Ascending aorta (tissue), 2 donors: ENCODE results near the gene ARPC2. TPM values are rescaled to one million over a fixed set of nuclear protein-coding genes. Genes with fewer than 3 reads are reported as not detected.

ENCODE experiments used
- DNase-seq, 2 donors: peaks; one replicate each; pipeline ENCODE4 v3.0.0-alpha.2; 2019; ENCODE audit warnings: low spot score in 2 of 2
- H3K27ac ChIP-seq, 2 donors: fragments of 200-600 bp; sonication (generic); one replicate each; pipeline ENCODE4 v1.5.1; 2016 to 2017; ENCODE audit warnings: mild to moderate bottlenecking in 1 of 2
- H3K27me3 ChIP-seq: fragments of 200-600 bp; sonication (generic); one replicate; pipeline ENCODE4 v1.5.1; 2017
- H3K36me3 ChIP-seq, 2 donors: fragments of 200-600 bp; sonication (generic); one replicate each; pipeline ENCODE4 v1.5.1; 2016
- H3K4me1 ChIP-seq, 2 donors: fragments of 200-600 bp; sonication (generic); one replicate each; pipeline ENCODE4 v1.5.1; 2016 to 2017; ENCODE audit warnings: mild to moderate bottlenecking in 1 of 2
- H3K4me3 ChIP-seq, 2 donors: fragments of 200-600 bp; sonication (generic); one replicate each; pipeline ENCODE4 v1.5.1; 2016 to 2017; ENCODE audit warnings: mild to moderate bottlenecking in 1 of 2
- H3K9me3 ChIP-seq, 2 donors: fragments of 200-600 bp; sonication (generic); one replicate each; pipeline ENCODE4 v1.5.1; 2016
- intact Hi-C: fragments of 100-400 bp; cut with DNase I; formaldehyde crosslinking; loops from one replicate; pipeline ENCODE4 v1.15.1; 2023
- total RNA-seq: library from RNA; depleted of rRNA; stranded (reverse); fragments of >200 nt; gene quantifications from one replicate; pipeline ENCODE4 v1.1.0, GENCODE V29; 2016
- TF ChIP-seq, protein P1 (sequence below), 3 experiments: fragments of 200-600 bp in 2 of 3; fragments of 450-650 bp in 1 of 3; sonication (generic) in 2 of 3; IDR thresholded peaks; one replicate each; pipeline ENCODE4 v1.5.1; 2016 to 2019; ENCODE audit warnings: antibody characterized with exemption in 3 of 3, mild to moderate bottlenecking in 1 of 3, moderate library complexity in 1 of 3

ARPC2 gene
- total RNA-seq, 1 donor from 2014 or later: 237 TPM

DNA sequence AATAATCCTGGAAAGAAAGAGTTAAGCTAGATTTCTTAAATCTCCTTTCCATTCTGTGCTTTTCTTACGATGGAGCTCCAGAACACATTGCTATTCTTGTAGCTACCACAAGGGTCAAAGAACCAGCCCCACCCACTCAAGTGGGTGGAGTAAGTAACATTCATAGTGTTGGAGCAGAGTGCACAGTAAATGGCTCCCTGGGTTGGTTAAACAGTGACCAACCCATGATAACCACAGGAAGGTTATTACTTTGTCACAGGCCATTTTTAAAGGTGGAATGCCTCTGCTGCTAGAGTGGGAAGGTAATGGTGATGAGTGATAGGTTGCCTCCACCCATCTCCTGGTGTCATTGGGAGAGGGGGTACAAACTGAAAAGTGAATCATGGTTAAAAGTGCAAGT lies 13.9 kb downstream of the ARPC2 start:
- DNase-seq: no peak
- Histone ChIP-seq H3K9me3 (no peaks in the 10 kb centered on the region), H3K36me3 (peaks cover 66 to 84% of the 10 kb centered on the region in 2 donors), H3K4me3 (no peak overlapping the region), H3K27me3 (no peaks in the 10 kb centered on the region), H3K4me1 (peaks cover 15 to 35% of the 10 kb centered on the region in 2 donors), H3K27ac (peak overlapping the region; percentile 84 to 91)
- intact Hi-C loops: no loop called here
- TF ChIP-seq, protein P1, sequence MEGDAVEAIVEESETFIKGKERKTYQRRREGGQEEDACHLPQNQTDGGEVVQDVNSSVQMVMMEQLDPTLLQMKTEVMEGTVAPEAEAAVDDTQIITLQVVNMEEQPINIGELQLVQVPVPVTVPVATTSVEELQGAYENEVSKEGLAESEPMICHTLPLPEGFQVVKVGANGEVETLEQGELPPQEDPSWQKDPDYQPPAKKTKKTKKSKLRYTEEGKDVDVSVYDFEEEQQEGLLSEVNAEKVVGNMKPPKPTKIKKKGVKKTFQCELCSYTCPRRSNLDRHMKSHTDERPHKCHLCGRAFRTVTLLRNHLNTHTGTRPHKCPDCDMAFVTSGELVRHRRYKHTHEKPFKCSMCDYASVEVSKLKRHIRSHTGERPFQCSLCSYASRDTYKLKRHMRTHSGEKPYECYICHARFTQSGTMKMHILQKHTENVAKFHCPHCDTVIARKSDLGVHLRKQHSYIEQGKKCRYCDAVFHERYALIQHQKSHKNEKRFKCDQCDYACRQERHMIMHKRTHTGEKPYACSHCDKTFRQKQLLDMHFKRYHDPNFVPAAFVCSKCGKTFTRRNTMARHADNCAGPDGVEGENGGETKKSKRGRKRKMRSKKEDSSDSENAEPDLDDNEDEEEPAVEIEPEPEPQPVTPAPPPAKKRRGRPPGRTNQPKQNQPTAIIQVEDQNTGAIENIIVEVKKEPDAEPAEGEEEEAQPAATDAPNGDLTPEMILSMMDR (IDR thresholded peaks at IDR 0.05): peak in 1 of 3 experiments; percentile 12

- H3K4me1 ChIP-seq: peaks cover 15 to 23% of the 10 kb centered on the region in 2 donors
- H3K36me3 ChIP-seq: peaks cover 71 to 86% of the 10 kb centered on the region in 2 donors
- TF ChIP-seq, protein P1 (IDR thresholded peaks at IDR 0.05): no peak
- no peaks in the 10 kb centered on the region for H3K27me3 ChIP-seq
- H3K9me3 ChIP-seq: no peaks in the 10 kb centered on the region
- H3K27ac ChIP-seq: peak overlapping the region in 1 of 2 donors; percentile 42
- H3K4me3 ChIP-seq: no peak overlapping the region
- intact Hi-C loops: no loop called here
- no peak for DNase-seq
These were observed 16.6 kb downstream of the ARPC2 start for GRCh38 chr2:218233543-218233942.

- no peak overlapping the region for H3K4me3 ChIP-seq
- H3K4me1 ChIP-seq: peaks cover 15 to 17% of the 10 kb centered on the region in 2 donors
- H3K36me3 ChIP-seq: peaks cover 81 to 94% of the 10 kb centered on the region in 2 donors
- no peaks in the 10 kb centered on the region for H3K27me3 ChIP-seq
- TF ChIP-seq, protein P1 (IDR thresholded peaks at IDR 0.05): no peak
- peak overlapping the region in 1 of 2 donors; percentile 24 for H3K27ac ChIP-seq
- H3K9me3 ChIP-seq: no peaks in the 10 kb centered on the region
- no peak for DNase-seq
- intact Hi-C loops: no loop called here
These were observed 17.5 kb downstream of the ARPC2 start for GRCh38 chr2:218234521-218234920.

GRCh38 chr2:218235017-218235416 lies 18.0 kb downstream of the ARPC2 start:
- intact Hi-C loops: no loop called here

DNA sequence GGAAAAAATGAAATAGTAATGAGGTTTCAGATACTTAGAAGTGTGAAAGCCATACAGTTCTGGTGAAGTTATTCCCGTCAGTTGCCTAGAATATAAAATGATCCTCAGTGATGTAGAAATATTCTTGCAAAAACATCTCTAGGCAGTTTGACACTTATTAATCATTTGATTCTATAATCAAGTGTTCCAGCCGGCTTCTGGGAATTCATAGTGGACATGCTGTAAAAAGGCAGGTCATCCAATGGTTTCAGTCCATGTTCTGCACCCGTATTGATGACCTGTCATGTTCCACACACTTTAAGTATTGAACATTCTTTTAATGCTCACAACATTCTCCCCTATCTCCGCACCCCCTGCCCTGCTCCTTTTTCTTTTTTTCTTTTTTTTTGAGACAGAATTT lies 19.8 kb downstream of the ARPC2 start:
- no peaks in the 10 kb centered on the region for H3K27me3 ChIP-seq
- no peak for DNase-seq
- no peak overlapping the region for H3K4me3 ChIP-seq
- peaks cover 78 to 90% of the 10 kb centered on the region in 2 donors for H3K36me3 ChIP-seq
- H3K4me1 ChIP-seq: peaks cover 5 to 14% of the 10 kb centered on the region in 2 donors
- no peaks in the 10 kb centered on the region for H3K9me3 ChIP-seq
- intact Hi-C loops: no loop called here
- no peak overlapping the region for H3K27ac ChIP-seq
- TF ChIP-seq, protein P1 (IDR thresholded peaks at IDR 0.05): no peak

More at GRCh38 chr2:218235017-218235416, 18.0 kb downstream of the ARPC2 start:
- Histone ChIP-seq H3K27ac (peak overlapping the region; percentile 24 to 26), H3K27me3 (no peaks in the 10 kb centered on the region), H3K4me1 (peaks cover 13% of the 10 kb centered on the region in 2 donors), H3K36me3 (peaks cover 86 to 97% of the 10 kb centered on the region in 2 donors), H3K9me3 (no peaks in the 10 kb centered on the region), H3K4me3 (no peak overlapping the region)
- no peak for DNase-seq
- TF ChIP-seq, protein P1 (IDR thresholded peaks at IDR 0.05): no peak

DNA sequence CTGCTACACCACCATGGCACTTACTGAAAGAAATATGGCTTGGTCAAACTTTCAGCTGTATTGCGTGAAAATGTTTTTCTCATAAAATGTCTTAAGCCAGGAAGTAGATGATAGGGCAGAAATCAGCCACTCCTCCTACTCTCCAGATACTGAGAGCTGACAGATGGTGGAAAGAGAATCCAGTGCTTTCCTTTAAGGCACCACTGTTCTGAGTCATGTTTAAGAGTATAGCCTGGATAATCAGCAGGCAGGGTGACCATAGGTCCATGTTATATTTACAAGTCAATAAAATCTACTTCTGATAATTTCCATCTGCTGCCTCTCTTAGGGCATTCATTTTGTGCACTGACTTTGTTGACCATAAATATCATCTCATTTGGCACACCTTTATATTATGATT lies 21.9 kb downstream of the ARPC2 start:
- no peak overlapping the region for H3K4me3 ChIP-seq
- peak overlapping the region; percentile 28 to 31 for H3K27ac ChIP-seq
- peaks cover 9 to 19% of the 10 kb centered on the region in 2 donors for H3K4me1 ChIP-seq
- peaks cover 81 to 91% of the 10 kb centered on the region in 2 donors for H3K36me3 ChIP-seq
- H3K9me3 ChIP-seq: no peaks in the 10 kb centered on the region
- no peaks in the 10 kb centered on the region for H3K27me3 ChIP-seq
- intact Hi-C loops: no loop called here
- TF ChIP-seq, protein P1 (IDR thresholded peaks at IDR 0.05): no peak
- DNase-seq: no peak
